ENCODE measurements around the gene LRIG2.
"Not testable (repeated sequence)": the region's sequence is repeated elsewhere in the genome, so short reads cannot be mapped to it uniquely, and the experiment has no call there.

LRIG2 gene

GRCh38 chr1:113043144-113043488 is 29.9 kb upstream of the LRIG2 start:
- Histone ChIP-seq H4K8ac (ENCODE audit: low read depth, low read length) (peak overlapping the region; percentile 47), H3K14ac (ENCODE audit: low read length) (peak overlapping the region; percentile 28), H2BK5ac (ENCODE audit: low read depth, low read length, poor library complexity) (peak overlapping the region; percentile 74), H3K27ac (ENCODE audit: low read depth, low read length) (peak overlapping the region; percentile 87), H3K79me1 (ENCODE audit: low read length) (peaks cover 10% of the 10 kb centered on the region), H3K18ac (ENCODE audit: low read length) (peak overlapping the region; percentile 29), H4K91ac (ENCODE audit: low read depth, low read length) (peak overlapping the region; percentile 65), H2BK12ac (ENCODE audit: low read length) (peak overlapping the region; percentile 69), H3K4me1 (ENCODE audit: control insufficient read depth in 1 of 2, insufficient read depth in 2 of 2, low read length in 2 of 2) (peaks cover 12 to 23% of the 10 kb centered on the region in 2 experiments), H3K4me2 (ENCODE audit: low read length) (peak overlapping the region; percentile 13), H2BK120ac (ENCODE audit: insufficient read depth, low read length, poor library complexity) (peak overlapping the region; percentile 68)
- not testable (repeated sequence) for H3K36me3 ChIP-seq (ENCODE audit: control insufficient read depth in 1 of 2, insufficient read depth in 2 of 2, low read length in 2 of 2); H3K79me2 ChIP-seq (ENCODE audit: control insufficient read depth, insufficient read depth, low read length, poor library complexity); H2AFZ ChIP-seq (ENCODE audit: insufficient read depth, low read length, poor library complexity); H3K27me3 ChIP-seq (ENCODE audit: insufficient read depth, low read length); H4K12ac ChIP-seq (ENCODE audit: low read depth, low read length); H3K4me3 ChIP-seq (ENCODE audit: low read depth, low read length); H3K9me3 ChIP-seq (ENCODE audit: insufficient read depth, low read depth, low read length); H3K9ac ChIP-seq (ENCODE audit: low read length); DNase-seq; H3K23ac ChIP-seq (ENCODE audit: low read length); H3K4ac ChIP-seq (ENCODE audit: low read depth, low read length); H2AK5ac ChIP-seq (ENCODE audit: low read length)
- WGBS (ENCODE audit: extremely low coverage, insufficient coverage, insufficient read length) = no CpG with 5 or more reads among the region's 12 CpGs

- H3K4me3 ChIP-seq (ENCODE audit: low read depth, low read length) = no peak overlapping the region
- H2AK5ac ChIP-seq (ENCODE audit: low read length) = no peak overlapping the region
- no peak overlapping the region for H3K9ac ChIP-seq (ENCODE audit: low read length)
- H3K27ac ChIP-seq (ENCODE audit: low read depth, low read length) = no peak overlapping the region
- no peaks in the 10 kb centered on the region for H3K79me2 ChIP-seq (ENCODE audit: control insufficient read depth, insufficient read depth, low read length, poor library complexity)
- H3K4me1 ChIP-seq (ENCODE audit: control insufficient read depth in 1 of 2, insufficient read depth in 2 of 2, low read length in 2 of 2) = peaks cover 7 to 20% of the 10 kb centered on the region in 2 experiments
- H3K18ac ChIP-seq (ENCODE audit: low read length) = no peak overlapping the region
- no peaks in the 10 kb centered on the region for H3K9me3 ChIP-seq (ENCODE audit: insufficient read depth, low read depth, low read length)
- no peak overlapping the region for H2AFZ ChIP-seq (ENCODE audit: insufficient read depth, low read length, poor library complexity)
- H3K79me1 ChIP-seq (ENCODE audit: low read length) = peaks cover 10% of the 10 kb centered on the region
- H3K36me3 ChIP-seq (ENCODE audit: control insufficient read depth in 1 of 2, insufficient read depth in 2 of 2, low read length in 2 of 2) = no peaks in the 10 kb centered on the region
- no peak overlapping the region for H3K14ac ChIP-seq (ENCODE audit: low read length)
- DNase-seq = no peak
- no peak overlapping the region for H3K4ac ChIP-seq (ENCODE audit: low read depth, low read length)
- H3K27me3 ChIP-seq (ENCODE audit: insufficient read depth, low read length) = no peaks in the 10 kb centered on the region
- no peak overlapping the region for H2BK12ac ChIP-seq (ENCODE audit: low read length)
- H4K12ac ChIP-seq (ENCODE audit: low read depth, low read length) = no peak overlapping the region
- no peak overlapping the region for H4K8ac ChIP-seq (ENCODE audit: low read depth, low read length)
- WGBS (ENCODE audit: extremely low coverage, insufficient coverage, insufficient read length) = no CpG with 5 or more reads among the region's 4 CpGs
- H3K23ac ChIP-seq (ENCODE audit: low read length) = no peak overlapping the region
- H3K4me2 ChIP-seq (ENCODE audit: low read length) = no peak overlapping the region
- H4K91ac ChIP-seq (ENCODE audit: low read depth, low read length) = no peak overlapping the region
- no peak overlapping the region for H2BK5ac ChIP-seq (ENCODE audit: low read depth, low read length, poor library complexity)
- H2BK120ac ChIP-seq (ENCODE audit: insufficient read depth, low read length, poor library complexity) = no peak overlapping the region
These were observed 26.4 kb upstream of the LRIG2 start for GRCh38 chr1:113046569-113046968.

DNA sequence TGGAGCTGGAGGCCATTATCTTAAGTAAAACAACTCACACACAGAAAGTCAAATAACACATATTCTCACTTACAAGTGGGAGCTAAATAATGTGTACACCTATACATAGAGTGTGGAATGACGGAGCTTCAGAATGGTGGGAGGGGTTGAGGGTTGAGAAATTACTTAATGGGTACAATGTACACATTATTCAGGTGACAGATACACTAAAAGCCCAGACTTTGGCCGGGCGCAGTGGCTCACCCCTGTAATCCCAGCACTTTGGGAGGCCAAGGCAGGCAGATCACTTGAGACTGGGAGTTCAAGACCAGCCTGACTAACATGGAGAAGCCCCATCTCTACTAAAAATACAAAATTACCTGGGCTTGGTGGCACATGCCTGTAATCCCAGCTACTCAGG is 24.9 kb upstream of the LRIG2 start:
- no peak overlapping the region for H3K4me2 ChIP-seq (ENCODE audit: low read length)
- DNase-seq = no peak
- H4K8ac ChIP-seq (ENCODE audit: low read depth, low read length) = no peak overlapping the region
- H3K23ac ChIP-seq (ENCODE audit: low read length) = no peak overlapping the region
- H2BK5ac ChIP-seq (ENCODE audit: low read depth, low read length, poor library complexity) = no peak overlapping the region
- H3K9me3 ChIP-seq (ENCODE audit: insufficient read depth, low read depth, low read length) = no peaks in the 10 kb centered on the region
- no peak overlapping the region for H3K14ac ChIP-seq (ENCODE audit: low read length)
- no peak overlapping the region for H4K12ac ChIP-seq (ENCODE audit: low read depth, low read length)
- peaks cover under 1% of the 10 kb centered on the region for H3K79me1 ChIP-seq (ENCODE audit: low read length)
- H2BK120ac ChIP-seq (ENCODE audit: insufficient read depth, low read length, poor library complexity) = no peak overlapping the region
- H3K27ac ChIP-seq (ENCODE audit: low read depth, low read length) = no peak overlapping the region
- H3K27me3 ChIP-seq (ENCODE audit: insufficient read depth, low read length) = no peaks in the 10 kb centered on the region
- H2AK5ac ChIP-seq (ENCODE audit: low read length) = no peak overlapping the region
- H3K4me3 ChIP-seq (ENCODE audit: low read depth, low read length) = no peak overlapping the region
- H3K4ac ChIP-seq (ENCODE audit: low read depth, low read length) = no peak overlapping the region
- no peaks in the 10 kb centered on the region for H3K36me3 ChIP-seq (ENCODE audit: control insufficient read depth in 1 of 2, insufficient read depth in 2 of 2, low read length in 2 of 2)
- H3K18ac ChIP-seq (ENCODE audit: low read length) = no peak overlapping the region
- WGBS (ENCODE audit: extremely low coverage, insufficient coverage, insufficient read length) = no CpG with 5 or more reads among the region's 3 CpGs
- no peak overlapping the region for H2BK12ac ChIP-seq (ENCODE audit: low read length)
- no peaks in the 10 kb centered on the region for H3K79me2 ChIP-seq (ENCODE audit: control insufficient read depth, insufficient read depth, low read length, poor library complexity)
- H3K9ac ChIP-seq (ENCODE audit: low read length) = no peak overlapping the region
- H2AFZ ChIP-seq (ENCODE audit: insufficient read depth, low read length, poor library complexity) = no peak overlapping the region
- no peak overlapping the region for H4K91ac ChIP-seq (ENCODE audit: low read depth, low read length)
- peaks cover 3 to 7% of the 10 kb centered on the region in 2 experiments for H3K4me1 ChIP-seq (ENCODE audit: control insufficient read depth in 1 of 2, insufficient read depth in 2 of 2, low read length in 2 of 2)

DNA sequence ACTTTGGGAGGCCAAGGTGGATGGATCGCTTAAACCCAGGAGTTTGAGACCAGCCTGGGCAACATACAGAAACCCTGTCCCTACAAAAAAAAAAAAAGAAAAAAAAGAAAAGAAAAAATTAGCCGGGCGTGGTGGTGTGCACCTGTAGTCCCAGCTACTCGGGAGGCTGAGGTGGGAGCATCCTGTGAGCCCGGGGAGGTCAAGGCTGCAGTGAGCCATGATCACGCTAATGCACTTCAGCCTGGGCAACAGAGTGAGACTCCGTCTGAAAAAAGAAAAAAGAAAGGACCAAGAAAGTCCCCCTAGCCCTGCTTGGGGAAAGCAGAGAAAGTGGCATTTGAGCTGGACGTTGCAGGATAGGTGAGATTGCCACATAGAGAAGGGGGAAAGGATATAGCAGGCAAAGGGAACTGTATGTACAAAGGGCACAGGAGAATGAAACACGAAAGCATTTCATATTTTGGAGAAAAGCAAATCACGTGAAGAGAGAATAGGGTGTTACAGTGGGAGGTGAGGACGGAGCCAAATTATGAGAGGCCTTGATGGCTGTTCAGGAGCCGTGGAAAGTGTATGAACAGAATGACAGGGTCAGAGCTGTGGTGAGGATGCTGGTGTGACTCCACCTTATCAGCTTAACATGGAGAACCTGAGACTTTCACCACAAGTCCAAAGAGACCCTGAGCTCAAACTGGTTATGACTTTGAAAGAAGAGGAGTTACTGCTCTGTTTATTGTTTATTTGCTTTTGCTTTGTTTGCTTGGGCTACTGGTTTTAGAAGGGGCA is 19.5 kb upstream of the LRIG2 start:
- H3K14ac ChIP-seq (ENCODE audit: low read length) = no peak overlapping the region
- H3K4me3 ChIP-seq (ENCODE audit: low read depth, low read length) = no peak overlapping the region
- no peak for DNase-seq
- H3K4me2 ChIP-seq (ENCODE audit: low read length) = no peak overlapping the region
- H4K8ac ChIP-seq (ENCODE audit: low read depth, low read length) = no peak overlapping the region
- H2AK5ac ChIP-seq (ENCODE audit: low read length) = no peak overlapping the region
- H3K27ac ChIP-seq (ENCODE audit: low read depth, low read length) = no peak overlapping the region
- no peak overlapping the region for H2BK5ac ChIP-seq (ENCODE audit: low read depth, low read length, poor library complexity)
- H3K4me1 ChIP-seq (ENCODE audit: control insufficient read depth in 1 of 2, insufficient read depth in 2 of 2, low read length in 2 of 2) = no peaks in the 10 kb centered on the region
- H3K23ac ChIP-seq (ENCODE audit: low read length) = no peak overlapping the region
- H2BK12ac ChIP-seq (ENCODE audit: low read length) = no peak overlapping the region
- H4K91ac ChIP-seq (ENCODE audit: low read depth, low read length) = no peak overlapping the region
- no peaks in the 10 kb centered on the region for H3K9me3 ChIP-seq (ENCODE audit: insufficient read depth, low read depth, low read length)
- no peaks in the 10 kb centered on the region for H3K79me2 ChIP-seq (ENCODE audit: control insufficient read depth, insufficient read depth, low read length, poor library complexity)
- H3K27me3 ChIP-seq (ENCODE audit: insufficient read depth, low read length) = no peaks in the 10 kb centered on the region
- no peak overlapping the region for H2BK120ac ChIP-seq (ENCODE audit: insufficient read depth, low read length, poor library complexity)
- H3K79me1 ChIP-seq (ENCODE audit: low read length) = no peaks in the 10 kb centered on the region
- H3K9ac ChIP-seq (ENCODE audit: low read length) = no peak overlapping the region
- H2AFZ ChIP-seq (ENCODE audit: insufficient read depth, low read length, poor library complexity) = no peak overlapping the region
- no peak overlapping the region for H3K4ac ChIP-seq (ENCODE audit: low read depth, low read length)
- H3K36me3 ChIP-seq (ENCODE audit: control insufficient read depth in 1 of 2, insufficient read depth in 2 of 2, low read length in 2 of 2) = no peaks in the 10 kb centered on the region
- H4K12ac ChIP-seq (ENCODE audit: low read depth, low read length) = no peak overlapping the region
- no peak overlapping the region for H3K18ac ChIP-seq (ENCODE audit: low read length)
- WGBS (ENCODE audit: extremely low coverage, insufficient coverage, insufficient read length) = no CpG with 5 or more reads among the region's 12 CpGs

All from trophoblast cell (in vitro differentiated cells and primary cell).